Panc1 (cell line): ENCODE measurements around the gene HEPHL1.
A peak's percentile ranks its signal among the peaks of the same experiment; 100 is the strongest.

Experiments used
- CTCF ChIP-seq: fragments of 450-650 bp; IDR thresholded peaks from 2 replicates; pipeline ENCODE4 v1.5.1; 2017; ENCODE audit warnings: mild to moderate bottlenecking
- POLR2AphosphoS5 ChIP-seq: IDR thresholded peaks from 2 replicates; pipeline ENCODE4 v1.6.1; 2012; ENCODE audit warnings: mild to moderate bottlenecking, low read depth, low read length, moderate library complexity
- REST ChIP-seq, 2 experiments: IDR thresholded peaks; 2 replicates each; pipeline ENCODE4 v1.6.1; 2011 to 2012; ENCODE audit warnings: low read depth in 2 of 2, control low read depth in 1 of 2, low read length in 1 of 2, mild to moderate bottlenecking in 1 of 2, moderate library complexity in 1 of 2; ENCODE audit not compliant: insufficient read depth in 1 of 2
- SIN3A ChIP-seq: IDR thresholded peaks from 2 replicates; pipeline ENCODE4 v1.6.1; 2012; ENCODE audit warnings: low read depth, mild to moderate bottlenecking, low read length, moderate library complexity, borderline replicate concordance; ENCODE audit not compliant: insufficient read depth
- TCF7L2 ChIP-seq: IDR thresholded peaks from 2 replicates; pipeline ENCODE4 v1.6.1; 2011; ENCODE audit warnings: mild to moderate bottlenecking, low read depth, low read length, inconsistent platforms

GRCh38 chr11:94107363-94107762, 86.2 kb downstream of the HEPHL1 start:
- peak; percentile 27; the same call in 1 of the 2 replicates for TF ChIP-seq CTCF
- TF ChIP-seq SIN3A, result no peak
- no peak for TF ChIP-seq POLR2AphosphoS5
- TF ChIP-seq REST (IDR thresholded peaks at IDR 0.05; ENCODE audit: insufficient read depth in 1 of 2, low read depth in 2 of 2, low read length in 1 of 2), result no peak
- no peak for TF ChIP-seq TCF7L2
